ENCODE measurements around the gene NME2.

- TF ChIP-seq EP300 (IDR thresholded peaks at IDR 0.05; ENCODE audit: low read depth) (no peak), CTCF (IDR thresholded peaks at IDR 0.05) (no peak)
Measured at GRCh38 chr17:51170736-51171135, 4.5 kb downstream of the NME2 start.

Measured in transverse colon (tissue), 3 donors.